Measurements from ENCODE around the gene BMP7.

GRCh38 chr20:57245997-57246396 lies 20.4 kb downstream of the BMP7 start:
- TF ChIP-seq EZH2 (IDR thresholded peaks at IDR 0.05; ENCODE audit: insufficient read depth, poor library complexity, severe bottlenecking) (no peak), EZH2phosphoT487 (IDR thresholded peaks at IDR 0.05; ENCODE audit: insufficient read depth, low read depth) (no peak)
